ENCODE results near the gene ADRA1B.
A peak's percentile ranks its signal among the peaks of the same experiment; 100 is the strongest.

Gene ADRA1B

GRCh38 chr5:159903131-159903530, 13.2 kb upstream of the ADRA1B start:
- no peak for DNase-seq
- Histone ChIP-seq H2AK5ac (ENCODE audit: low read length) (no peak overlapping the region), H3K27me3 (ENCODE audit: insufficient read depth, low read length, poor library complexity) (no peaks in the 10 kb centered on the region), H3K56ac (ENCODE audit: low read length) (no peak overlapping the region), H3K4me2 (ENCODE audit: low read length) (no peak overlapping the region), H3K4ac (ENCODE audit: low read depth, low read length) (no peak overlapping the region), H2BK15ac (replicated peaks; ENCODE audit: low read depth) (no peak overlapping the region), H3K27ac (ENCODE audit: low read depth, low read length) (no peak overlapping the region), H3K4me1 (ENCODE audit: control insufficient read depth, low read depth, low read length) (peaks cover 2% of the 10 kb centered on the region), H3K4me3 (ENCODE audit: low read length) (no peak overlapping the region), H2BK120ac (ENCODE audit: low read depth, low read length) (no peak overlapping the region), H2BK5ac (ENCODE audit: low read length) (no peak overlapping the region), H3K36me3 (ENCODE audit: control insufficient read depth, insufficient read depth, low read length) (no peaks in the 10 kb centered on the region), H3K79me2 (ENCODE audit: control insufficient read depth, insufficient read depth, low read length) (no peaks in the 10 kb centered on the region), H3K9ac (ENCODE audit: low read length) (no peak overlapping the region), H4K5ac (ENCODE audit: low read length) (no peak overlapping the region), H3K79me1 (ENCODE audit: low read length) (no peaks in the 10 kb centered on the region), H3K18ac (ENCODE audit: low read length) (no peak overlapping the region), H4K8ac (ENCODE audit: low read depth, low read length) (no peak overlapping the region), H3K23ac (ENCODE audit: low read length) (no peak overlapping the region)
- WGBS (ENCODE audit: extremely low coverage, insufficient coverage, low lambda C conversion rate): no CpG with 5 or more reads among the region's 1 CpG

GRCh38 chr5:159904874-159905273, 11.4 kb upstream of the ADRA1B start:
- Histone ChIP-seq H2BK120ac (ENCODE audit: low read depth, low read length) (no peak overlapping the region), H4K8ac (ENCODE audit: low read depth, low read length) (no peak overlapping the region), H3K79me1 (ENCODE audit: low read length) (no peaks in the 10 kb centered on the region), H3K36me3 (ENCODE audit: control insufficient read depth, insufficient read depth, low read length) (no peaks in the 10 kb centered on the region), H2BK5ac (ENCODE audit: low read length) (no peak overlapping the region), H2BK15ac (replicated peaks; ENCODE audit: low read depth) (no peak overlapping the region), H4K5ac (ENCODE audit: low read length) (no peak overlapping the region), H2AK5ac (ENCODE audit: low read length) (no peak overlapping the region), H3K79me2 (ENCODE audit: control insufficient read depth, insufficient read depth, low read length) (no peaks in the 10 kb centered on the region), H3K9ac (ENCODE audit: low read length) (no peak overlapping the region), H3K27me3 (ENCODE audit: insufficient read depth, low read length, poor library complexity) (no peaks in the 10 kb centered on the region), H3K4ac (ENCODE audit: low read depth, low read length) (no peak overlapping the region), H3K23ac (ENCODE audit: low read length) (no peak overlapping the region), H3K4me1 (ENCODE audit: control insufficient read depth, low read depth, low read length) (peaks cover 8% of the 10 kb centered on the region), H3K27ac (ENCODE audit: low read depth, low read length) (no peak overlapping the region), H3K4me3 (ENCODE audit: low read length) (no peak overlapping the region), H3K4me2 (ENCODE audit: low read length) (no peak overlapping the region), H3K56ac (ENCODE audit: low read length) (no peak overlapping the region), H3K18ac (ENCODE audit: low read length) (no peak overlapping the region)
- no peak for DNase-seq
- whole genome bisulfite sequencing (ENCODE audit: extremely low coverage, insufficient coverage, low lambda C conversion rate): no CpG with 5 or more reads among the region's 1 CpG

- H3K4ac ChIP-seq (ENCODE audit: low read depth, low read length): no peak overlapping the region
These were observed 10.8 kb upstream of the ADRA1B start for GRCh38 chr5:159905496-159905895.

GRCh38 chr5:159906463-159906862, 9.8 kb upstream of the ADRA1B start:
- no peaks in the 10 kb centered on the region for H3K27me3 ChIP-seq (ENCODE audit: insufficient read depth, low read length, poor library complexity)
- no peaks in the 10 kb centered on the region for H3K79me1 ChIP-seq (ENCODE audit: low read length)
- no peak overlapping the region for H3K4me3 ChIP-seq (ENCODE audit: low read length)
- no peak overlapping the region for H2BK120ac ChIP-seq (ENCODE audit: low read depth, low read length)
- H2BK5ac ChIP-seq (ENCODE audit: low read length): no peak overlapping the region
- no peak overlapping the region for H3K4ac ChIP-seq (ENCODE audit: low read depth, low read length)
- H3K23ac ChIP-seq (ENCODE audit: low read length): no peak overlapping the region
- H3K18ac ChIP-seq (ENCODE audit: low read length): no peak overlapping the region
- H3K79me2 ChIP-seq (ENCODE audit: control insufficient read depth, insufficient read depth, low read length): no peaks in the 10 kb centered on the region
- no peak overlapping the region for H4K5ac ChIP-seq (ENCODE audit: low read length)
- no CpG with 5 or more reads among the region's 2 CpGs for WGBS (ENCODE audit: extremely low coverage, insufficient coverage, low lambda C conversion rate)
- no peak overlapping the region for H2BK15ac ChIP-seq (replicated peaks; ENCODE audit: low read depth)
- no peak overlapping the region for H3K27ac ChIP-seq (ENCODE audit: low read depth, low read length)
- no peak for DNase-seq
- H3K36me3 ChIP-seq (ENCODE audit: control insufficient read depth, insufficient read depth, low read length): no peaks in the 10 kb centered on the region
- no peak overlapping the region for H3K56ac ChIP-seq (ENCODE audit: low read length)
- no peak overlapping the region for H3K4me2 ChIP-seq (ENCODE audit: low read length)
- H3K4me1 ChIP-seq (ENCODE audit: control insufficient read depth, low read depth, low read length): peaks cover 8% of the 10 kb centered on the region
- no peak overlapping the region for H3K9ac ChIP-seq (ENCODE audit: low read length)
- no peak overlapping the region for H2AK5ac ChIP-seq (ENCODE audit: low read length)
- H4K8ac ChIP-seq (ENCODE audit: low read depth, low read length): no peak overlapping the region

More at GRCh38 chr5:159905496-159905895, 10.8 kb upstream of the ADRA1B start:
- Histone ChIP-seq H3K56ac (ENCODE audit: low read length) (no peak overlapping the region), H3K36me3 (ENCODE audit: control insufficient read depth, insufficient read depth, low read length) (no peaks in the 10 kb centered on the region), H3K79me2 (ENCODE audit: control insufficient read depth, insufficient read depth, low read length) (no peaks in the 10 kb centered on the region), H3K27me3 (ENCODE audit: insufficient read depth, low read length, poor library complexity) (no peaks in the 10 kb centered on the region), H2BK15ac (replicated peaks; ENCODE audit: low read depth) (no peak overlapping the region), H2BK120ac (ENCODE audit: low read depth, low read length) (no peak overlapping the region), H2AK5ac (ENCODE audit: low read length) (no peak overlapping the region), H3K4me3 (ENCODE audit: low read length) (no peak overlapping the region), H3K23ac (ENCODE audit: low read length) (no peak overlapping the region), H2BK5ac (ENCODE audit: low read length) (no peak overlapping the region), H3K9ac (ENCODE audit: low read length) (no peak overlapping the region), H3K79me1 (ENCODE audit: low read length) (no peaks in the 10 kb centered on the region), H4K8ac (ENCODE audit: low read depth, low read length) (no peak overlapping the region), H3K18ac (ENCODE audit: low read length) (no peak overlapping the region), H3K4me2 (ENCODE audit: low read length) (no peak overlapping the region), H4K5ac (ENCODE audit: low read length) (no peak overlapping the region), H3K4me1 (ENCODE audit: control insufficient read depth, low read depth, low read length) (peaks cover 8% of the 10 kb centered on the region), H3K27ac (ENCODE audit: low read depth, low read length) (no peak overlapping the region)
- no peak for DNase-seq

GRCh38 chr5:159906943-159907342, 9.3 kb upstream of the ADRA1B start:
- Histone ChIP-seq H3K79me2 (ENCODE audit: control insufficient read depth, insufficient read depth, low read length) (no peaks in the 10 kb centered on the region), H3K27me3 (ENCODE audit: insufficient read depth, low read length, poor library complexity) (no peaks in the 10 kb centered on the region), H3K4me2 (ENCODE audit: low read length) (no peak overlapping the region), H2BK15ac (replicated peaks; ENCODE audit: low read depth) (no peak overlapping the region), H3K56ac (ENCODE audit: low read length) (no peak overlapping the region), H3K4me1 (ENCODE audit: control insufficient read depth, low read depth, low read length) (peaks cover 8% of the 10 kb centered on the region), H3K23ac (ENCODE audit: low read length) (no peak overlapping the region), H3K4ac (ENCODE audit: low read depth, low read length) (no peak overlapping the region), H3K9ac (ENCODE audit: low read length) (no peak overlapping the region), H4K5ac (ENCODE audit: low read length) (no peak overlapping the region), H2BK5ac (ENCODE audit: low read length) (no peak overlapping the region), H3K27ac (ENCODE audit: low read depth, low read length) (no peak overlapping the region), H3K36me3 (ENCODE audit: control insufficient read depth, insufficient read depth, low read length) (no peaks in the 10 kb centered on the region), H2AK5ac (ENCODE audit: low read length) (no peak overlapping the region), H3K4me3 (ENCODE audit: low read length) (no peak overlapping the region), H3K79me1 (ENCODE audit: low read length) (no peaks in the 10 kb centered on the region), H4K8ac (ENCODE audit: low read depth, low read length) (no peak overlapping the region), H3K18ac (ENCODE audit: low read length) (no peak overlapping the region), H2BK120ac (ENCODE audit: low read depth, low read length) (no peak overlapping the region)
- DNase-seq: no peak
- WGBS (ENCODE audit: extremely low coverage, insufficient coverage, low lambda C conversion rate): no CpG with 5 or more reads among the region's 3 CpGs

GRCh38 chr5:159907689-159908590, 8.3 kb upstream of the ADRA1B start:
- no peaks in the 10 kb centered on the region for H3K79me2 ChIP-seq (ENCODE audit: control insufficient read depth, insufficient read depth, low read length)
- no peaks in the 10 kb centered on the region for H3K27me3 ChIP-seq (ENCODE audit: insufficient read depth, low read length, poor library complexity)
- no peak overlapping the region for H3K9ac ChIP-seq (ENCODE audit: low read length)
- H3K18ac ChIP-seq (ENCODE audit: low read length): no peak overlapping the region
- no peak overlapping the region for H3K4me2 ChIP-seq (ENCODE audit: low read length)
- H4K5ac ChIP-seq (ENCODE audit: low read length): no peak overlapping the region
- H2AK5ac ChIP-seq (ENCODE audit: low read length): no peak overlapping the region
- H3K4me1 ChIP-seq (ENCODE audit: control insufficient read depth, low read depth, low read length): peaks cover 8% of the 10 kb centered on the region
- no peak overlapping the region for H2BK15ac ChIP-seq (replicated peaks; ENCODE audit: low read depth)
- H3K23ac ChIP-seq (ENCODE audit: low read length): no peak overlapping the region
- H3K56ac ChIP-seq (ENCODE audit: low read length): no peak overlapping the region
- H3K36me3 ChIP-seq (ENCODE audit: control insufficient read depth, insufficient read depth, low read length): no peaks in the 10 kb centered on the region
- H2BK5ac ChIP-seq (ENCODE audit: low read length): no peak overlapping the region
- peak; percentile 14 for DNase-seq
- no CpG with 5 or more reads among the region's 7 CpGs for WGBS (ENCODE audit: extremely low coverage, insufficient coverage, low lambda C conversion rate)
- H2BK120ac ChIP-seq (ENCODE audit: low read depth, low read length): no peak overlapping the region
- no peak overlapping the region for H3K27ac ChIP-seq (ENCODE audit: low read depth, low read length)
- no peak overlapping the region for H4K8ac ChIP-seq (ENCODE audit: low read depth, low read length)
- no peak overlapping the region for H3K4ac ChIP-seq (ENCODE audit: low read depth, low read length)
- H3K79me1 ChIP-seq (ENCODE audit: low read length): no peaks in the 10 kb centered on the region
- no peak overlapping the region for H3K4me3 ChIP-seq (ENCODE audit: low read length)

Data from mesendoderm (in vitro differentiated cells).